Endothelial cell of umbilical vein (primary cell): ENCODE measurements around the gene KCTD17. TPM values are rescaled to one million over a fixed set of nuclear protein-coding genes. Genes with fewer than 3 reads are reported as not detected.

Experiments
- BruUV-seq: library from RNA; stranded (reverse); fragments of 400-500 nt; replicated peaks from 2 replicates; lab custom pipeline; 2021; lab: Mats Ljungman, UMichigan
- CTCF ChIA-PET: fragments of 300-600, 350-600 bp; sonication (Branson Sonifier 250); formaldehyde crosslinking; loops from one replicate; lab custom pipeline; 2021; ENCODE audit warnings: antibody characterized with exemption, inconsistent platforms; lab: Charles Lee
- POLR2A ChIA-PET: fragments of 300-600, 350-600 bp; sonication (Branson Sonifier 250); formaldehyde crosslinking; loops from one replicate; lab custom pipeline; 2021; ENCODE audit warnings: antibody characterized with exemption, inconsistent platforms; lab: Charles Lee
- DNase-seq: peaks from one replicate; pipeline ENCODE4 v3.0.0-alpha.2; 2011; ENCODE audit warnings: low read depth, low spot score
- FAIRE-seq: peaks from 2 replicates; lab custom pipeline; 2011; peaks lifted over from hg19 to GRCh38; lab: Jason Lieb, UNC
- H2AFZ ChIP-seq: 2 replicates; pipeline ENCODE4 v1.6.0; 2012; ENCODE audit warnings: low read depth, low read length, control low read depth, inconsistent platforms
- H3K27ac ChIP-seq: 2 replicates; pipeline ENCODE4 v1.5.1; 2011; ENCODE audit warnings: low read depth, mild to moderate bottlenecking, control low read depth, low read length, moderate library complexity; ENCODE audit not compliant: insufficient read depth
- H3K27me3 ChIP-seq, 2 experiments: 2 replicates each; pipeline versions ENCODE4 v1.6.0 to v1.6.1; 2011; ENCODE audit warnings: low read length in 2 of 2, mixed read lengths in 1 of 2; ENCODE audit not compliant: control insufficient read depth in 2 of 2, insufficient read depth in 2 of 2
- H3K36me3 ChIP-seq, 2 experiments: 2 replicates in 1 of 2; 3 replicates in 1 of 2; pipeline ENCODE4 v1.5.1; 2011; ENCODE audit warnings: low read length in 2 of 2, mild to moderate bottlenecking in 1 of 2, moderate library complexity in 1 of 2; ENCODE audit not compliant: control insufficient read depth in 2 of 2, insufficient read depth in 2 of 2; ENCODE audit errors: extremely low read depth in 1 of 2
- H3K4me1 ChIP-seq: 3 replicates; pipeline ENCODE4 v1.5.1; 2011; ENCODE audit warnings: mild to moderate bottlenecking, low read length; ENCODE audit not compliant: control insufficient read depth, insufficient read depth; ENCODE audit errors: extremely low read depth
- H3K4me2 ChIP-seq: 2 replicates; pipeline ENCODE4 v1.6.1; 2011; ENCODE audit warnings: low read length, control low read depth, mixed read lengths; ENCODE audit not compliant: insufficient read depth
- H3K4me3 ChIP-seq, 3 experiments: fragments of 200-600 bp in 1 of 3; sonication (generic), shearing (Covaris generic) in 1 of 3; replicated peaks in 1 of 3; 2 replicates each; pipeline ENCODE4 v1.5.1; 2011 to 2016; ENCODE audit warnings: control low read depth in 3 of 3, low read length in 3 of 3, mild to moderate bottlenecking in 2 of 3, inconsistent platforms in 1 of 3, low read depth in 1 of 3, moderate library complexity in 1 of 3; ENCODE audit not compliant: insufficient read depth in 1 of 3
- H3K79me2 ChIP-seq: 2 replicates; pipeline ENCODE4 v1.6.0; 2012; ENCODE audit warnings: low read length, inconsistent platforms; ENCODE audit not compliant: control insufficient read depth, insufficient read depth
- H3K9ac ChIP-seq: replicated peaks from 2 replicates; pipeline ENCODE3; 2011; ENCODE audit warnings: low read length, control low read depth; ENCODE audit not compliant: insufficient read depth; ENCODE audit errors: extremely low read depth
- H3K9me1 ChIP-seq: replicated peaks from 3 replicates; pipeline ENCODE4 v1.6.0; 2011; ENCODE audit warnings: mild to moderate bottlenecking, low read length; ENCODE audit not compliant: control insufficient read depth, insufficient read depth; ENCODE audit errors: extremely low read depth
- H3K9me3 ChIP-seq: replicated peaks from 2 replicates; pipeline ENCODE4 v1.5.1; 2012; ENCODE audit warnings: low read length, inconsistent platforms; ENCODE audit not compliant: control insufficient read depth, insufficient read depth
- H4K20me1 ChIP-seq: replicated peaks from 2 replicates; pipeline ENCODE3; 2011; ENCODE audit warnings: mild to moderate bottlenecking, low read length; ENCODE audit not compliant: control insufficient read depth, insufficient read depth; ENCODE audit errors: extremely low read depth
- CTCF ChIP-seq, 2 donors: IDR thresholded peaks; 1 replicate in 1 of 2; 2 replicates in 1 of 2; pipeline ENCODE4 v1.5.1; 2011; ENCODE audit warnings: low read length in 2 of 2, mild to moderate bottlenecking in 2 of 2, moderate library complexity in 2 of 2, control low read depth in 1 of 2, inconsistent platforms in 1 of 2, low read depth in 1 of 2; ENCODE audit not compliant: insufficient read depth in 1 of 2; ENCODE audit errors: extremely low read depth in 1 of 2
- EZH2 ChIP-seq: IDR thresholded peaks from 2 replicates; pipeline ENCODE4 v1.6.1; 2012; ENCODE audit warnings: borderline replicate concordance, low read depth, mild to moderate bottlenecking, moderate library complexity, low read length, inconsistent platforms; ENCODE audit not compliant: severe bottlenecking
- FOS ChIP-seq: IDR thresholded peaks from 2 replicates; pipeline ENCODE4 v1.6.1; 2011; ENCODE audit warnings: mild to moderate bottlenecking, low read length, moderate library complexity, borderline replicate concordance; ENCODE audit not compliant: insufficient read depth
- GATA2 ChIP-seq: IDR thresholded peaks from 2 replicates; pipeline ENCODE4 v1.7.0; 2011; ENCODE audit warnings: low read depth, mild to moderate bottlenecking, moderate library complexity, mixed read lengths, low read length; ENCODE audit not compliant: insufficient read length, insufficient read depth
- JUN ChIP-seq: IDR thresholded peaks from 2 replicates; pipeline ENCODE4 v1.6.1; 2011; ENCODE audit warnings: borderline replicate concordance, low read depth; ENCODE audit not compliant: insufficient read length, insufficient read depth
- MAX ChIP-seq: IDR thresholded peaks from 2 replicates; pipeline ENCODE4 v1.6.1; 2011; ENCODE audit not compliant: insufficient read depth, insufficient read length
- MYC ChIP-seq: IDR thresholded peaks from one replicate; pipeline ENCODE4 v1.6.1; 2011; ENCODE audit warnings: mild to moderate bottlenecking, low read depth, low read length
- POLR2A ChIP-seq: IDR thresholded peaks from 2 replicates; pipeline ENCODE4 v1.6.1; 2012; ENCODE audit warnings: low read depth, mild to moderate bottlenecking, control low read depth, low read length
- dilution Hi-C: fragments of 300-500 bp; cut with MboI; formaldehyde crosslinking; loops from one replicate; pipeline ENCODE4 v1.15.0; 2019; ENCODE audit warnings: low sequenced_read_pairs; ENCODE audit not compliant: extremely low pct_ligation_motif_present
- intact Hi-C: fragments of 100-400 bp; cut with micrococcal nuclease; formaldehyde crosslinking; loops from one replicate; pipeline ENCODE4 v1.10.0; 2022
- polyA plus RNA-seq, 4 experiments: library from polyadenylated mRNA; depleted of rRNA in 3 of 4; stranded (reverse) in 3 of 4; unstranded in 1 of 4; fragments of >200 nt; gene quantifications; 2 replicates each; pipeline versions ENCODE4 v1.2.1 to v1.2.3, GENCODE V29; 2011 to 2012; ENCODE audit warnings: missing spikeins in 1 of 4
- total RNA-seq: library from RNA; stranded (reverse); gene quantifications from 2 replicates; pipeline ENCODE4 v1.2.3, GENCODE V29; 2021

KCTD17 gene
- total and polyA plus RNA-seq, 2 donors (not counting 3 experiments of a cell fraction or from before 2014, with no cell fraction given) = 59.2 to 73.0 TPM

GRCh38 chr22:37017356-37017755 is 34.2 kb upstream of the KCTD17 start:
- peaks cover 24% of the 10 kb centered on the region for H3K79me2 ChIP-seq
- H3K9me1 ChIP-seq = no peaks in the 10 kb centered on the region
- ChIA-PET CTCF (interaction anchor here (1.0 to 6.7 kb wide), 6 partner anchors 9 to 29 kb away, joined by 3 to 57 read pairs (median 4); a partner anchor contains a TSS), POLR2A (interaction anchor here (0.6 kb wide), 1 partner anchor 517 kb away, joined by 4 read pairs; no protein-coding TSS in a partner anchor)
- H3K9me3 ChIP-seq = no peaks in the 10 kb centered on the region
- no peaks in the 10 kb centered on the region for H4K20me1 ChIP-seq
- intact Hi-C loops (no loop called here), dilution Hi-C loops (no loop called here)
- TF ChIP-seq MYC = no peak
- no peak for TF ChIP-seq EZH2
- TF ChIP-seq POLR2A = no peak
- TF ChIP-seq MAX = no peak
- TF ChIP-seq CTCF (IDR thresholded peaks at IDR 0.05; ENCODE audit: extremely low read depth in 1 of 2, insufficient read depth in 1 of 2, low read depth in 1 of 2, low read length in 2 of 2) = no peak
- TF ChIP-seq JUN = no peak
- TF ChIP-seq GATA2 = no peak
- no peak for TF ChIP-seq FOS
- H3K4me2 ChIP-seq = no peak overlapping the region
- H3K27me3 ChIP-seq = no peaks in the 10 kb centered on the region
- BruUV-seq = no TSS peak
- peaks cover 2 to 6% of the 10 kb centered on the region in 2 experiments for H3K36me3 ChIP-seq
- no peak overlapping the region for H2AFZ ChIP-seq
- H3K4me1 ChIP-seq = peaks cover 12% of the 10 kb centered on the region
- FAIRE-seq (no peak), DNase-seq (no peak)
- no peak overlapping the region for H3K27ac ChIP-seq
- H3K9ac ChIP-seq = no peak overlapping the region
- H3K4me3 ChIP-seq = no peak overlapping the region
